ENCODE data around the gene PLCB3.
"Not testable (repeated sequence)": the region's sequence is repeated elsewhere in the genome, so short reads cannot be mapped to it uniquely, and the experiment has no call there.

Gene PLCB3

GRCh38 chr11:64306563-64306875 is 55.2 kb downstream of the PLCB3 start:
- DNase-seq: no peak

GRCh38 chr11:64306876-64307622 is 55.7 kb downstream of the PLCB3 start:
- DNase-seq: no peak

- not testable (repeated sequence) for DNase-seq
These were observed 56.5 kb downstream of the PLCB3 start for GRCh38 chr11:64307795-64308194.

GRCh38 chr11:64312947-64313346 is 61.6 kb downstream of the PLCB3 start:
- DNase-seq: no peak

- no peak for DNase-seq
These were observed 62.3 kb downstream of the PLCB3 start for GRCh38 chr11:64313491-64314145.

- DNase-seq: no peak
These were observed 62.9 kb downstream of the PLCB3 start for GRCh38 chr11:64314146-64314804.

- DNase-seq: no peak
These were observed 63.7 kb downstream of the PLCB3 start for GRCh38 chr11:64314805-64315561.

- DNase-seq: not testable (repeated sequence)
These were observed 64.6 kb downstream of the PLCB3 start for GRCh38 chr11:64315667-64316526.

- no peak for DNase-seq
These were observed 65.5 kb downstream of the PLCB3 start for GRCh38 chr11:64316672-64317324.

- DNase-seq: peak; percentile 95
These were observed 66.1 kb downstream of the PLCB3 start, which contains the start of gene TRMT112 for GRCh38 chr11:64317325-64317960. Gene TRMT112 (minus strand): TSS chr11:64317559. CDS start chr11:64317526, 33 bp downstream.

- peak; percentile 94 for DNase-seq
These were observed 66.8 kb downstream of the PLCB3 start, which contains the start of gene PRDX5 for GRCh38 chr11:64317961-64318765. Gene PRDX5 (plus strand): TSS chr11:64318121. CDS start chr11:64318216, 95 bp downstream.
